Adrenal gland (tissue), 5 donors: Measurements from ENCODE around the gene LRRC14B.

Experiments
- CTCF ChIP-seq, 6 experiments: fragments of 450-650 bp in 4 of 6; fragments of 200-600 bp in 2 of 6; sonication (generic) in 1 of 6; IDR thresholded peaks; 1 replicate in 5 of 6; 2 replicates in 1 of 6; pipeline versions ENCODE4 v1.5.1 to v1.8.0; 2016 to 2021; ENCODE audit warnings: antibody characterized with exemption in 6 of 6, mild to moderate bottlenecking in 2 of 6, moderate library complexity in 1 of 6
- POLR2A ChIP-seq, 2 donors: fragments of 450-650 bp; IDR thresholded peaks; one replicate each; pipeline ENCODE4 v1.6.1; 2017; ENCODE audit warnings: antibody characterized with exemption in 2 of 2, mild to moderate bottlenecking in 2 of 2, moderate library complexity in 1 of 2
- donor health status: DM: no; HTN: no; CAD: no.

GRCh38 chr5:207599-207998, 16.3 kb downstream of the LRRC14B start:
- TF ChIP-seq POLR2A (IDR thresholded peaks at IDR 0.05) (no peak), CTCF (IDR thresholded peaks at IDR 0.05) (no peak)
